ENCODE results near the gene HIBADH.

Gene HIBADH

DNA sequence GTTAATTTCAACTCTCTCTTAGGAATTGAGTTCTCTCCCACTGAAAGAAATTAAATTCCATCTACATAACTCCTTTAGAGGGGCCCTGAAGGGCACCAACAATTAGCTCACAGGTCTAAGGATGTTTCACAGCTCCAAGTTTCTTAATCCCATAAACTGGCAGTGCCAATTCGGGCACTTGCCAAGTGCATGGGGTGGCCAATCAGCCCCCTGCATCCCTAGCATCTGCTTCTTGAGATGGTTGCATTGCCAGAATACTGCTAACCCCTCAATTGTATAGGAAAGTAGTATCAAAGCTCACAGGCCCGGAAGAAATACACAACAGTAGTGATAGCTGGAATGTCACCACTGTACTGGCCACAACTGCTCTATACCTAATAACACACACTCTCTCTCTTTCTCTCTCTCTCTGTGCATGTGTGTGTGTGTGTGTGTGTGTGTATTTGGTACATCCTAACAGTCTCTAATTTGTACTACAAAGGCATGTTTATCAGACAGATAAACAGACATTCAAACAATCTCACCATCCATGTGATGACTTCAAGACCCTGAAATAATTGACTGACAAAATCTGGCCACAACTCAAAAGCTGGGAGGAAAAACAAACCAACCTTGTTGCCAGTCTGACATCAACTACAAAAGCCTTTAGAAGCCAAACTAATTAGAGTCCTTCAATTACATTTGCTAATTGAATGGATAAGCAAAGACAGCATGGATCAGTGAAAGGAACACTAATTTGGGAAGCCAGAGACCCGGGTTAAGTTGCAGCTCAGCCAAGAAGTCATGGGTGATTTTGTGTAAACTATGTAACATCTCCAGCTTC lies 27.8 kb downstream of the HIBADH start:
- no peak for DNase-seq

- no peak for DNase-seq
Measured at GRCh38 chr7:27633062-27633461, 29.6 kb downstream of the HIBADH start.

DNA sequence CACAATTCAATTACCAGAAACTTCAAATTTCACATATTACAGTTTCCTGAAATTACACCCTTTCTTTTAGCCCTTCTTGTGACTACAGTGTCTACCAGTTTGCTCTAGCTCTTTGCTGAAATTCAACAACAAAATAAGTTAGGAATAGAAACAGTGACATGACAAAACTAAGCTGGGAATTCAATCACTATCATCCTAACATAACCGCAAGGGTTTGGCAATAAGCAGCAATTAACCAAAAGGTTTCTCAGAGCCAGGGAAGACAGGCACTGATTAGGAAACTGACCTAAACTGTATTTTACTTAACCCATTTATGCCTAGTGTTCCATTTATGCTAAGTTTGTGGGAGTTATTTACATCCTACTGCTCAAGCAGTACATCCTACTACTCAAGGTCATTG lies 31.3 kb downstream of the HIBADH start:
- DNase-seq, result no peak

DNA sequence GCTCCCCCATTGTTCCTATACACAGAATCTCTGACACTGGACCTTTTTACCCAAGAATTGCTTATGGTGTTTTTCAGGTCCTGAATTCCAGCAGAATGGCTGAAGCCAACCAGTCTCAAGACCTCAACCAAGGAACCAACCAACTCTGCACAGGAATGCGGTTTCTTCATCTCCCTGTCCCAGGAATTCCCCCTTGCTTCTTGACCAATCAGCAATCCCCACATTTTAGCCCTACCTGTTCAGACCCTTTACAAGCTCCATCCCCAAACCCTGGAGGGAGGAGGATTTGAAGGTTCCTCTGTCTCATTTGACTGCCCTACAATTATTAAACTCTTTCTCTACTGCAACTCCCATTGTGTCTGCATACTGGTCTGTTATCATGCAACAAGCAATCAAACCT lies 35.5 kb downstream of the HIBADH start:
- DNase-seq, result no peak

GRCh38 chr7:27619492-27619891 lies 43.2 kb downstream of the HIBADH start:
- no peak for DNase-seq

GRCh38 chr7:27617651-27618381 lies 44.9 kb downstream of the HIBADH start:
- no peak for DNase-seq

- DNase-seq, result no peak
Measured at GRCh38 chr7:27616914-27617548, 45.7 kb downstream of the HIBADH start.

- DNase-seq, result no peak
Measured at GRCh38 chr7:27616186-27616491, 46.5 kb downstream of the HIBADH start.

DNA sequence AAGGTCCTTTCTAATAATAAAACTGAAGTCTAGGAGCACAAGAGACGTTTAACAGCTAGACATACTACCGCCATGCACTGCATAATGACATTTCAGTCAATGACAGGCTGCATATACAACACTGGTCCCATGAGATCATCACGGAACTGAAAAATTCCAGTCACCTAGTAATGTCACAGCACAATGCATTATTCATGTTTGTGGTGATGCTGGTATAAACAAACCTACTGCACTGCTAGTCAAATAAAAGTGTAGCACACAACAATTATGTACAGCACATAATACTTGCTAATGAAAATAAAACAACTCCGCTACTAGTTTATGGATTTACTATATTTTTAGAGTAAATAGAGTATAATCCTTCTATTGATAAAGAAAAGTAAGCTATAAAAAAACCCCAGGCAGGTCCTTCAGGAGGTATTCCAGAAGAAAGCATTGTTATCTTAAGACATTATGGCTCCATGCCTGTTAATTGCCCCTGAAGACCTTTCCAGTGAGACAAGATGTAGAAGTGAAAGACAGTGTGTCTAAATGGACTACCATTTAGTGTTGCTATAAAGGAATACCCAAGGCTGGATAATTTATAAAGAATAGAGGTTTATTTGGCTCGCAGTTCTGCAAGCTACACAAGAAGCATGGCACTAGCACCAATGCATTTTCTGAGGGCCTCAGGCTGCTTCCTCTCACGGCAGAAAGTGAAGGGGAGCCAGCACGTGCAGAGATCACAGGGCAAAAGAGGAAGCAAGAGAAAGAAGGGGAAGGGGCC lies 47.1 kb downstream of the HIBADH start:
- no peak for DNase-seq

- no peak for DNase-seq
Measured at GRCh38 chr7:27614095-27614494, 48.6 kb downstream of the HIBADH start.

DNA sequence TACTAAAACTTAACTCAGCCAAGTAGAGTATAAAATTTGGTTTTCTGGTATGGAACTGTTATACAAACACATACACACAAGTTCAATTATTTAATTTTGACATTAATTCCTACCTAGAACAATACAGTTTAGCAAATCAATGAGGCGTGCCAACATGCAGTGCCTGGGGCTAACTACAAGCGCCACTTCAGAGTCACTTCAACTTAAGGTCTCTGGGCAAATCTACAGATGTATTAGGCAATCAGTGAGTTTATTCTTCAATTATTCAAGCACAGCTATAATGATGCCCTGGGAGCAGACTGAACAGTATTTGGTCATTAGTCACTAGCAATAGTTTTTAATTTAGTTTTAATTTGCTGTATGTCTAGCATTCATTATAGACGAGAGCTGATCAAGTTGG lies 51.6 kb downstream of the HIBADH start:
- no peak for DNase-seq

DNA sequence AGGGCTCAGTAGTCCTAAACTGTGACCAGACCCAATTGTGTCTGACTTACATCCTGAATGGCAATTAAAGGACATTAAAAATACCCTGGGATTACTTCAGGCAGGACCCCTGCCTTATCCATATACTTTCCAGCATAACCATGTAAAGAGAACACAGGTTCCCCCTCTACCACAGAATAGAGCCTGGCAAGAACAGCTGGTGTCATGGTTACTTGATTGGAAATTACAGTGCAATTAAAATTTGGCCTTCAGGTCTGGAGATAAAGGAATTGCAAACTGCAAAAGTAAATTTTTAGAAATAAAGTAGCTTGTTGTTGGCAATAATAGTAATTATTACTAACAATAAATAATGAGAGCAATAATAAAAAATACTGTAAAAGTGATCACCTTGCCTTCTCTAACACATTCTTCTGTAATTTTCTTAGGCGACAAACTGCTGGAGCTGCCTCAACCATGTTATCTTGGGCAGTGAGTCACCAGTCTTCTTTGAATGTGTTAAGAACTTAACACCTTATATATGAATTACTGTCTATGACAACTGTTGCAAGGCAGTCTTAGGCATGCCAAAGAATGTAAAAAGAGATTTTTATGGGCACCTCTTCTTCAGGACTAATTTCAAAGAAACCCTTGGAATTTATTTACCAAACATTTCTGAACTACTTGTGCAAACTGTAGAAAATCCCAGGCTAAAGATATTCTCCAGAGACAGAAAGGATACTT lies 53.7 kb downstream of the HIBADH start:
- DNase-seq, result no peak

DNA sequence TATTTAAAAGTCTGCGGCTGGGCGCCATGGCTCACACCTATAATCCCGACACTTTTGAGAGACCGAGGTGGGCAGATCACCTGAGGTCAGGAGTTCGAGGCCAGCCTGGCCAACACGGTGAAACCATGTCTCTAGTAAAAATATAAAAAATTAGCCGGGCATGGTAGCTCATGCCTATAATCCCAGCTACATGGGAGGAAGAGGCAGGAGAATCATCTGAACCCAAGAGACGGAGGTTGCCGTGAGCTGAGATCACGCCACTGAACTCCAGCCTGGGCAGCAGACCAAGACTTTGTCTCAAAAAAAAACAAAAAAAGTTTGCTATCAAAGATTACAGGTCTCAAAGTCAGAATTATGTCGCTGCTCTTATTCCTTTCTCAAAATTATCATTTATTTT lies 55.5 kb downstream of the HIBADH start:
- DNase-seq, result no peak

DNA sequence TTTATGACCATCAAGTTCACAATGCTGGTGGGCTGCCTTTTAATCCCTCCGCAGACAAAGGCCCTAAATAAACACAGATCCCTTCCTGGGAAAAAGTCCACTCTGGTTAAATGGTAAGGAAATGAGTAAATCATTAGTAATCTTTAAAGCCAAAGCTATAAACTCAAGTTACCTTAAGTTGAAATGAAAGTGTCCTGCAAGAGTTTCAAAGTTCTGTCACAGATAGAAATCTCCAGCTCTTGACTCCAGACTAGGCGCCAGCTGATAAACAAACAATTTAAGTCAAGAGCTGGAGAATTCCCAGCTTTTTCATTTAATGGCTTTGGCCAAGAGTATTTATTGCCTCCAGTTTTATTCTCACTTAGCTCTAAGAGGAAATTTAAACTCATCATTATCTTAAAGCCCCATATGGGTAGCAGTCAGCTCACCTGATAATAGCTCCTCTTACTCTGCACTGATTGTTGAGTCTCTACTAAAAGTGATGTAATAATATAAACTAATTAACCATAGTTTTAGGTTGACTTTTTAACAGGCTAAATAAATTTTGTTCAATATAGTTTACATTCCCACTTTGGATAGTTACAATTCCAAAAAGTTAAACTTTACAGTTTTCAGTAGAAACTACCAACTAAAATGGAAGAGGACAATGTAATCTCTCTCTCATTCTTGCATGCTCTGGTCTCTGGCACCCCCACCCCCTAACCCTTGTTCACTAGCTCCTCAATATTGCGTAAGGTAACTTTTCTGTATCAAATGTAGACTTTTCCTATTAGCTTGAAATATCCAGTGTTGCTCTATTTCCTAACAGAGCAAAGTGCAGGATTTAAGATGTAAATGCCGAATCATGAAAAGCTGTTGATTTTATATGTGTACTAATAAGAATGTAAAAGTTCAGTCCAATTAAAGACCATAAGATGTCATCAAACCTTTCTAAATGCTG lies 56.1 kb downstream of the HIBADH start:
- no peak for DNase-seq

DNA sequence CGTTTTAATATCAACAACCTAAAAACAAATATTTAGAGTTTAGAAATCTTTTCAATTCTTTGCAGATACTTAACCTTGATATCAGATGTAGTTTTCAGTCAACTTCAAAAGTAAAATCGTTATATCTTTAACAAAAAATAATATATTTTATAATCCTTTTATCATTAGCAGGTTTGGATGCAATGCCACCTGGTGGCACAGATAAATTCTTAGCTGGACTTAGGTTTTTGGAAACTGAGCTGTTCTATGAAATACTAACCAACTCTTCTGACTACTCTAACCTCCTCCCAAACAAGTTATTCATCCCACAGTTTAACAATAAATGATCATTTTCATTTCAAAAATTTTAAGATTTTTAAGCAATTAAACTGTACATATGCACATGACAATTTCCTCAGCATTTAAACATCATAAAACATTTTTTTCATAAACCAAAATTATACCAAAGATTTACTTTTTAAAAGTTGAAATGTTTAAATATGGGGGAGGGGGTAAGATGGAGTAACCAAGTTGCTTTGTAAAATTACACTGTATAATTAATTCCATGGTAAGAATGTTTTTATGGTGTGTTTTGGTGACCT lies 56.9 kb downstream of the HIBADH start:
- DNase-seq, result no peak

DNA sequence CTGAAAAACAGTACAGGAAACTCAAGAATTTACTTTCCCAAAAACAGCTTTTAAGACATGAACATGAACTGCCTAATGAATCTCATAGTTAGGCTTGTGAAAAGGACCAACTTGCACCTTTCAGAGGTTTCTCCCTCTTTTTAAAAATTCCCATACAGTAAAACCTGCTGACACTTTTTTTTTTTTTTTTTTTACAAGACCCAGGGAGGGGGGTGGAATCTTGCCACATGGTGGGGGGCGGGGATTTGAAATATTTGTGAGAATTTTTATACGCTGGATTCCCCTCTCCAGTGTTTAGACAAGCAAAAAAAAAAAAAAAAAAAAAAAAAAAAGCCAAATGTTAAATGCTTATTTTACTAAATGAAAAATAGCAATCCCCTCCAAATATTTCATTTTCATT lies 57.4 kb downstream of the HIBADH start:
- no peak for DNase-seq

GRCh38 chr7:27603813-27604212 lies 58.9 kb downstream of the HIBADH start:
- no peak for DNase-seq

GRCh38 chr7:27602766-27603165 lies 59.9 kb downstream of the HIBADH start:
- no peak for DNase-seq

DNA sequence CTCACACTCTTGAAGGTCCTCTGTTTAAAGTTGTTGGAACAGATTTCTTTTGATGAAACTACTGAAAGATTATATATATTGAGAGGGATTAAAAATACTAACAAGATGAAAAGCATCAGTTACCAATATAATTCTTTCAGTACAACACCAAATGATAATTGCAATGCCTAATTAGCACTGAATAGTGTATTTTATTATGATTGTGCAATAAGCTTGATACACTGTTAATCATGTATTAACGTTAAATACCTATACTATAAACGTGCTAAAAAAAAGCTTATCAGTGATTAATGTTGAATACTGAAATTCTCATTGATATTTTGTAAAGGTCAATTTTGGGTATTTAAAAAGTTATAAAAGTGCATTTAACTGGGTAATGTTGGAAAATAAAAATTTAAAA lies 61.5 kb downstream of the HIBADH start:
- no peak for DNase-seq

GRCh38 chr7:27600247-27600646 lies 62.4 kb downstream of the HIBADH start:
- no peak for DNase-seq

GRCh38 chr7:27595009-27595408 lies 67.7 kb downstream of the HIBADH start:
- DNase-seq, result no peak

Measured in SIG-M5 (cell line).